B cell (primary cell): Measurements from ENCODE around the gene HDAC9. TPM values are rescaled to one million over a fixed set of nuclear protein-coding genes. Genes with fewer than 3 reads are reported as not detected.

Experiments
- ATAC-seq: fragments of 200-7000 bp; cut with Tn5 transposase; one replicate; pipeline ENCODE4 v1.10.0; 2021; ENCODE audit warnings: low read depth, mild to moderate bottlenecking, moderate number of reproducible peaks, moderate library complexity
- CTCF ChIA-PET: fragments of 350-600 bp; sonication (Branson Sonifier 250); formaldehyde crosslinking; loops from one replicate; lab custom pipeline; 2021; ENCODE audit warnings: antibody characterized with exemption, inconsistent platforms; lab: Charles Lee
- POLR2A ChIA-PET: fragments of 350-600 bp; sonication (Branson Sonifier 250); formaldehyde crosslinking; loops from one replicate; lab custom pipeline; 2021; ENCODE audit warnings: antibody characterized with exemption; lab: Charles Lee
- DNase-seq: peaks from one replicate; pipeline ENCODE4 v3.0.0; 2013
- H2AFZ ChIP-seq: 2 replicates; pipeline ENCODE4 v1.6.1; 2012; ENCODE audit warnings: mild to moderate bottlenecking, low read depth, low read length; ENCODE audit not compliant: insufficient read depth, poor library complexity, severe bottlenecking
- H3K27ac ChIP-seq, 2 donors: 1 replicate in 1 of 2; 2 replicates in 1 of 2; pipeline ENCODE4 v1.5.1; 2012 to 2013; ENCODE audit warnings: low read length in 2 of 2, mild to moderate bottlenecking in 2 of 2, moderate library complexity in 1 of 2
- H3K27me3 ChIP-seq, 4 experiments: fragments of 200-600 bp in 1 of 4; sonication (generic) in 1 of 4; replicated peaks in 1 of 4; 1 replicate in 2 of 4; 2 replicates in 2 of 4; pipeline versions ENCODE4 v1.6.1 to v1.7.0; 2013 to 2016; ENCODE audit warnings: low read length in 3 of 4, mild to moderate bottlenecking in 2 of 4, mixed read lengths in 1 of 4, moderate library complexity in 1 of 4; ENCODE audit not compliant: insufficient read depth in 4 of 4, control insufficient read depth in 3 of 4; ENCODE audit errors: control extremely low read depth in 1 of 4
- H3K36me3 ChIP-seq, 2 experiments: replicated peaks in 1 of 2; 1 replicate in 1 of 2; 2 replicates in 1 of 2; pipeline versions ENCODE4 v1.6.1 to v1.7.1; 2013; ENCODE audit warnings: low read length in 1 of 2; ENCODE audit not compliant: insufficient read depth in 2 of 2, control insufficient read depth in 1 of 2; ENCODE audit errors: control extremely low read depth in 1 of 2, extremely low read depth in 1 of 2
- H3K4me1 ChIP-seq, 2 donors: fragments of 200-600 bp in 1 of 2; sonication (generic) in 1 of 2; 1 replicate in 1 of 2; 2 replicates in 1 of 2; pipeline versions ENCODE4 v1.5.1 to v1.6.1; 2013 to 2017; ENCODE audit warnings: low read length in 2 of 2; ENCODE audit not compliant: control insufficient read depth in 2 of 2, insufficient read depth in 2 of 2
- H3K4me2 ChIP-seq: replicated peaks from 2 replicates; pipeline ENCODE3; 2012; ENCODE audit warnings: mild to moderate bottlenecking, low read depth, low read length; ENCODE audit not compliant: poor library complexity, severe bottlenecking
- H3K4me3 ChIP-seq, 5 experiments: fragments of 200-600 bp in 1 of 5; sonication (generic) in 1 of 5; 1 replicate in 3 of 5; 2 replicates in 2 of 5; pipeline versions ENCODE4 v1.5.1 to v1.7.0; 2011 to 2016; ENCODE audit warnings: low read length in 4 of 5, mild to moderate bottlenecking in 4 of 5, low read depth in 2 of 5, control low read depth in 1 of 5, moderate library complexity in 1 of 5; ENCODE audit not compliant: insufficient read depth in 1 of 5; ENCODE audit errors: control extremely low read depth in 1 of 5, extremely low read depth in 1 of 5
- H3K79me2 ChIP-seq: fragments of 200-600 bp; sonication (generic); one replicate; pipeline ENCODE4 v1.6.0; 2016; ENCODE audit warnings: low read length; ENCODE audit not compliant: control insufficient read depth, insufficient read depth
- H3K9ac ChIP-seq: fragments of 200-600 bp; sonication (generic); 2 replicates; pipeline ENCODE4 v1.6.1; 2017; ENCODE audit warnings: mild to moderate bottlenecking, low read length, moderate library complexity
- H3K9me3 ChIP-seq, 3 donors: one replicate each; pipeline versions ENCODE4 v1.6.1 to v1.7.1; 2013; ENCODE audit warnings: low read length in 2 of 3; ENCODE audit not compliant: control insufficient read depth in 2 of 3, insufficient read depth in 1 of 3; ENCODE audit errors: control extremely low read depth in 1 of 3
- H4K20me1 ChIP-seq: 2 replicates; pipeline ENCODE4 v1.6.0; 2012; ENCODE audit warnings: mild to moderate bottlenecking, low read length; ENCODE audit not compliant: insufficient read depth, control insufficient read depth, poor library complexity, severe bottlenecking
- H3K27ac Mint-ChIP-seq: one replicate; pipeline ENCODE4 v1.8.0; 2021; ENCODE audit warnings: mixed read lengths
- H3K27me3 Mint-ChIP-seq: one replicate; pipeline ENCODE4 v1.8.0; 2021; ENCODE audit warnings: mixed read lengths
- H3K4me1 Mint-ChIP-seq: one replicate; pipeline ENCODE4 v1.8.0; 2021; ENCODE audit warnings: mixed read lengths
- H3K4me3 Mint-ChIP-seq: one replicate; pipeline ENCODE4 v1.8.0; 2021; ENCODE audit warnings: mixed read lengths
- H3K9me3 Mint-ChIP-seq: one replicate; pipeline ENCODE4 v1.8.0; 2022; ENCODE audit warnings: mixed read lengths; ENCODE audit not compliant: insufficient read depth
- EZH2 ChIP-seq: IDR thresholded peaks from 2 replicates; pipeline ENCODE4 v1.6.1; 2012; ENCODE audit warnings: borderline replicate concordance, low read depth, mild to moderate bottlenecking, moderate library complexity, low read length; ENCODE audit not compliant: insufficient read depth, poor library complexity, severe bottlenecking
- WGBS: methylation state at CpG from one replicate; pipeline ENCODE4 v1.1.5; 2013; ENCODE audit warnings: missing lambda C conversion rate; ENCODE audit not compliant: insufficient coverage; 5-methylcytosine and 5-hydroxymethylcytosine counted together
- intact Hi-C: fragments of 100-400 bp; cut with micrococcal nuclease; formaldehyde crosslinking; loops from one replicate; pipeline ENCODE4 v1.10.0; 2022
- polyA plus RNA-seq: library from polyadenylated mRNA; depleted of rRNA; stranded (reverse); fragments of >200 nt; gene quantifications from 2 replicates; pipeline ENCODE4 v1.2.3, GENCODE V29; 2012
- total RNA-seq, 2 donors: library from RNA; stranded (reverse); fragments of 120-200 nt in 1 of 2; gene quantifications; 1 replicate in 1 of 2; 2 replicates in 1 of 2; pipeline versions ENCODE4 v1.2.3 to v1.2.4, GENCODE V29; 2013 to 2022
- TF ChIP-seq, protein P1 (sequence below): fragments of 200-600 bp; IDR thresholded peaks from one replicate; pipeline ENCODE4 v1.8.0; 2022; ENCODE audit warnings: antibody characterized with exemption, mild to moderate bottlenecking

The HDAC9 gene
- total and polyA plus RNA-seq, 2 donors (not counting 1 experiment from before 2014, with no cell fraction given), result 49.1 to 64.8 TPM

DNA sequence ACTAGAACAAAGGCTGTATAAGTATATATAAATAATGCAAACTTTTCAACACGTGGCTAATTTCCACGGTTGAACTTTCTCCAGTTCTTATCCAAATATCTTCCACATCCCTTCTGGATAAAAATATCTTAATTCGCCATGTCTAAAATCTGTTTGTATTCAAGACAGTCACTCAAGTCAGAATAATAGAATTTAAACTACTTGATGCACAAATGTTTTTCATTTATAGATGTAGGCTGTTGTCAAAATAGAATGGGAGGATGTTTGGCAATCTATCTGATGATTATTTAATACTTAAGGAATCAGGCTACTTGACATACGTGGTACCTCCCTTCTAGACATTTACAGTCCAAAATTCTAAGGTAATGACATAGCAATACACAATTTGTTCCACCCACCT lies 417.6 kb downstream of the HDAC9 start:
- H3K9me3 ChIP-seq, result no peaks in the 10 kb centered on the region
- no peaks in the 10 kb centered on the region for H3K4me1 ChIP-seq
- TF ChIP-seq EZH2, result no peak
- H3K9me3 Mint-ChIP-seq, result peaks cover 3% of the 10 kb centered on the region
- no peaks in the 10 kb centered on the region for H3K79me2 ChIP-seq
- no peaks in the 10 kb centered on the region for H3K36me3 ChIP-seq
- CTCF ChIA-PET, result no interaction called here
- POLR2A ChIA-PET, result no interaction called here
- H3K4me3 Mint-ChIP-seq, result no peak overlapping the region
- no peak overlapping the region for H3K4me2 ChIP-seq
- ATAC-seq (no peak), DNase-seq (no peak)
- H3K27ac ChIP-seq, result no peak overlapping the region
- no peak overlapping the region for H3K4me3 ChIP-seq
- no peak overlapping the region for H3K9ac ChIP-seq
- intact Hi-C loops, result no loop called here
- no peaks in the 10 kb centered on the region for H4K20me1 ChIP-seq
- H3K27ac Mint-ChIP-seq, result no peak overlapping the region
- no peaks in the 10 kb centered on the region for H3K27me3 Mint-ChIP-seq
- no peaks in the 10 kb centered on the region for H3K4me1 Mint-ChIP-seq
- H2AFZ ChIP-seq, result no peak overlapping the region
- no peaks in the 10 kb centered on the region for H3K27me3 ChIP-seq
- no CpG with 5 or more reads among the region's 4 CpGs for WGBS

DNA sequence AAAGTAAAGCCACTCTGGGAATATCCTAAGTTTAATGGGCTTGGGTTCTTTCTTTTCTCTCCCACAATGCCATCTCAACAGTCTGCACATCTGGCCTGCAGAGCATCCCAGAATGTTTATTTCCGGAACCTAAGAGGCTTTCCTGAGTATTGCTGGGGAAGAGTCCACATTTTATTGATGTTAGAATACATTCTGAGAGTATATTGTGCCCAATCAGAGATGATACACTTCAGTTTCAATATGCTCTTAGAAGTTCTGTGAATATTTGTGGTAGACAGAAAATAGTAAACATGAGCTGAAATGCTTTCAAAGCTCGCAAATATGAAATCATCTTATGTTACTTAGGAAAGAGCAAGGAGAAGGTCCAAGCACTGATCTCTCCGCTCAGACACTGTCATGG lies 421.3 kb downstream of the HDAC9 start:
- H3K27ac ChIP-seq, result no peak overlapping the region
- Mint-ChIP-seq H3K27ac (no peak overlapping the region), H3K4me1 (no peaks in the 10 kb centered on the region), H3K9me3 (peaks cover 2% of the 10 kb centered on the region), H3K27me3 (no peaks in the 10 kb centered on the region), H3K4me3 (no peak overlapping the region)
- H3K9me3 ChIP-seq, result peaks cover 0 to 5% (median 0%) of the 10 kb centered on the region in 3 donors
- 100% methylated on average over 1 of the region's 3 CpGs for WGBS
- H3K9ac ChIP-seq, result no peak overlapping the region
- DNase-seq (no peak), ATAC-seq (no peak)
- H3K4me2 ChIP-seq, result no peak overlapping the region
- TF ChIP-seq EZH2, result no peak
- TF ChIP-seq, protein P1, sequence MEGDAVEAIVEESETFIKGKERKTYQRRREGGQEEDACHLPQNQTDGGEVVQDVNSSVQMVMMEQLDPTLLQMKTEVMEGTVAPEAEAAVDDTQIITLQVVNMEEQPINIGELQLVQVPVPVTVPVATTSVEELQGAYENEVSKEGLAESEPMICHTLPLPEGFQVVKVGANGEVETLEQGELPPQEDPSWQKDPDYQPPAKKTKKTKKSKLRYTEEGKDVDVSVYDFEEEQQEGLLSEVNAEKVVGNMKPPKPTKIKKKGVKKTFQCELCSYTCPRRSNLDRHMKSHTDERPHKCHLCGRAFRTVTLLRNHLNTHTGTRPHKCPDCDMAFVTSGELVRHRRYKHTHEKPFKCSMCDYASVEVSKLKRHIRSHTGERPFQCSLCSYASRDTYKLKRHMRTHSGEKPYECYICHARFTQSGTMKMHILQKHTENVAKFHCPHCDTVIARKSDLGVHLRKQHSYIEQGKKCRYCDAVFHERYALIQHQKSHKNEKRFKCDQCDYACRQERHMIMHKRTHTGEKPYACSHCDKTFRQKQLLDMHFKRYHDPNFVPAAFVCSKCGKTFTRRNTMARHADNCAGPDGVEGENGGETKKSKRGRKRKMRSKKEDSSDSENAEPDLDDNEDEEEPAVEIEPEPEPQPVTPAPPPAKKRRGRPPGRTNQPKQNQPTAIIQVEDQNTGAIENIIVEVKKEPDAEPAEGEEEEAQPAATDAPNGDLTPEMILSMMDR, result no peak
- no peaks in the 10 kb centered on the region for H3K27me3 ChIP-seq
- POLR2A ChIA-PET, result no interaction called here
- no peak overlapping the region for H3K4me3 ChIP-seq
- no peaks in the 10 kb centered on the region for H3K4me1 ChIP-seq
- no peaks in the 10 kb centered on the region for H3K79me2 ChIP-seq
- H4K20me1 ChIP-seq, result no peaks in the 10 kb centered on the region
- intact Hi-C loops, result no loop called here
- H2AFZ ChIP-seq, result no peak overlapping the region
- H3K36me3 ChIP-seq, result no peaks in the 10 kb centered on the region
- CTCF ChIA-PET, result no interaction called here
